ENCODE data around the gene JUNB.

DNA sequence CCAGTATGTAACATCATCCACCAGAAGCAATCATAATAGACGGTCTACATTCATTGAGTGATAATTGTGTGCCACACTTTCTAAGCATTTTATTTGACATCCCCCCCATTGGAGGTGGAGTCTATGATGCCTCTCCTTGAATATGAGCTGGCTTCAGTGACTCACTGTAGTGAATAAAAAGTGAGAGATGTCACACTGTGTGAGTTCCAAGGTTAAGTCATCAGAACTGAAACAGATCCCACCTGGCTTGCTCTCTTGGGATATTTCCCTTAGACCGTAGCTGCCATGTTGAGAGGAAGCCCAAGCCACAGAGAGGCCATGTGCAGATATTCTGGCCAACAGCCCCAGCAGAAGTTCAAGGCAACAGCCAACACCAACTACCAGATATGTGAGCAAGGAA, 30.5 kb downstream of the JUNB start:
- TF ChIP-seq CTCF (conservative IDR thresholded peaks at IDR 0.05) (no peak), ZFX (IDR thresholded peaks at IDR 0.05) (no peak)

All from C4-2B (cell line).